Stimulated activated effector memory CD8-positive, alpha-beta T cell treated with anti-CD3 and anti-CD28 coated beads, Interleukin-12 subunit alpha, Interleukin-12 subunit beta, amount 100 ng/mL, for 72 hours (primary cell): Measurements from ENCODE around the gene RPH3AL.
"Not testable (repeated sequence)": the region's sequence is repeated elsewhere in the genome, so short reads cannot be mapped to it uniquely, and the experiment has no call there.

Source experiments
- ATAC-seq: fragments of 150-1000 bp; cut with Tn5 transposase; 2 replicates; pipeline ENCODE4 v1.10.0; 2021
- DNase-seq, 2 donors: peaks; one replicate each; pipeline ENCODE4 v3.0.0; 2021 to 2022; ENCODE audit warnings: low spot score in 2 of 2
- H3K27ac Mint-ChIP-seq: one replicate; pipeline ENCODE4 v1.8.0; 2022; ENCODE audit warnings: mild to moderate bottlenecking, mixed read lengths
- H3K36me3 Mint-ChIP-seq: one replicate; pipeline ENCODE4 v1.8.0; 2022; ENCODE audit warnings: mild to moderate bottlenecking, mixed read lengths
- H3K4me1 Mint-ChIP-seq: one replicate; pipeline ENCODE4 v1.8.0; 2022; ENCODE audit warnings: mixed read lengths
- H3K4me3 Mint-ChIP-seq: one replicate; pipeline ENCODE4 v1.8.0; 2022; ENCODE audit warnings: mild to moderate bottlenecking, mixed read lengths
- H3K9me3 Mint-ChIP-seq: one replicate; pipeline ENCODE4 v1.8.0; 2022; ENCODE audit warnings: mixed read lengths

Gene RPH3AL

GRCh38 chr17:227078-227945 lies 125.3 kb downstream of the RPH3AL start:
- no peak for DNase-seq
- H3K36me3 Mint-ChIP-seq: no peaks in the 10 kb centered on the region
- H3K4me3 Mint-ChIP-seq: no peak overlapping the region
- no peak for ATAC-seq
- no peaks in the 10 kb centered on the region for H3K4me1 Mint-ChIP-seq
- no peak overlapping the region for H3K27ac Mint-ChIP-seq
- no peaks in the 10 kb centered on the region for H3K9me3 Mint-ChIP-seq

GRCh38 chr17:226108-227077 lies 126.2 kb downstream of the RPH3AL start:
- no peak for DNase-seq
- Mint-ChIP-seq H3K9me3 (no peaks in the 10 kb centered on the region), H3K36me3 (no peaks in the 10 kb centered on the region), H3K27ac (no peak overlapping the region), H3K4me1 (no peaks in the 10 kb centered on the region), H3K4me3 (no peak overlapping the region)
- no peak for ATAC-seq

- Mint-ChIP-seq H3K9me3 (no peaks in the 10 kb centered on the region), H3K4me3 (no peak overlapping the region), H3K4me1 (no peaks in the 10 kb centered on the region), H3K36me3 (no peaks in the 10 kb centered on the region), H3K27ac (no peak overlapping the region)
- DNase-seq (no peak), ATAC-seq (no peak)
Measured at GRCh38 chr17:225551-225950, 127.1 kb downstream of the RPH3AL start.

GRCh38 chr17:224576-224975 lies 128.0 kb downstream of the RPH3AL start:
- not testable (repeated sequence) for H3K4me3 Mint-ChIP-seq, H3K27ac Mint-ChIP-seq, H3K4me1 Mint-ChIP-seq, H3K36me3 Mint-ChIP-seq, ATAC-seq, DNase-seq, H3K9me3 Mint-ChIP-seq

- Mint-ChIP-seq H3K9me3 (no peaks in the 10 kb centered on the region), H3K27ac (no peak overlapping the region), H3K4me1 (no peaks in the 10 kb centered on the region), H3K36me3 (no peaks in the 10 kb centered on the region), H3K4me3 (no peak overlapping the region)
- DNase-seq (no peak), ATAC-seq (no peak)
Measured at GRCh38 chr17:223723-224471, 128.7 kb downstream of the RPH3AL start.

GRCh38 chr17:222172-222571 lies 130.4 kb downstream of the RPH3AL start:
- no peaks in the 10 kb centered on the region for H3K9me3 Mint-ChIP-seq
- no peak overlapping the region for H3K27ac Mint-ChIP-seq

GRCh38 chr17:219696-220095 lies 132.9 kb downstream of the RPH3AL start:
- DNase-seq (no peak), ATAC-seq (no peak)
- no peaks in the 10 kb centered on the region for H3K36me3 Mint-ChIP-seq
- no peak overlapping the region for H3K27ac Mint-ChIP-seq
- no peak overlapping the region for H3K4me3 Mint-ChIP-seq
- H3K4me1 Mint-ChIP-seq: no peaks in the 10 kb centered on the region
- no peaks in the 10 kb centered on the region for H3K9me3 Mint-ChIP-seq

More at GRCh38 chr17:222172-222571, 130.4 kb downstream of the RPH3AL start:
- ATAC-seq (no peak), DNase-seq (no peak)
- Mint-ChIP-seq H3K4me3 (no peak overlapping the region), H3K36me3 (no peaks in the 10 kb centered on the region), H3K4me1 (no peaks in the 10 kb centered on the region)

- ATAC-seq (no peak), DNase-seq (no peak)
- H3K4me3 Mint-ChIP-seq: no peak overlapping the region
- no peak overlapping the region for H3K27ac Mint-ChIP-seq
- H3K36me3 Mint-ChIP-seq: no peaks in the 10 kb centered on the region
- no peaks in the 10 kb centered on the region for H3K4me1 Mint-ChIP-seq
- no peaks in the 10 kb centered on the region for H3K9me3 Mint-ChIP-seq
Measured at GRCh38 chr17:218432-219110, 134.0 kb downstream of the RPH3AL start.

- Mint-ChIP-seq H3K27ac (no peak overlapping the region), H3K4me3 (no peak overlapping the region)
- DNase-seq: no peak
Measured at GRCh38 chr17:216625-217024, 136.0 kb downstream of the RPH3AL start.

GRCh38 chr17:215563-216478 lies 136.8 kb downstream of the RPH3AL start:
- H3K4me3 Mint-ChIP-seq, H3K36me3 Mint-ChIP-seq, H3K4me1 Mint-ChIP-seq, ATAC-seq, DNase-seq, H3K9me3 Mint-ChIP-seq, H3K27ac Mint-ChIP-seq: not testable (repeated sequence)

More at GRCh38 chr17:216625-217024, 136.0 kb downstream of the RPH3AL start:
- Mint-ChIP-seq H3K4me1 (no peaks in the 10 kb centered on the region), H3K36me3 (no peaks in the 10 kb centered on the region), H3K9me3 (no peaks in the 10 kb centered on the region)
- no peak for ATAC-seq

- no peaks in the 10 kb centered on the region for H3K36me3 Mint-ChIP-seq
- no peak for DNase-seq
- no peak overlapping the region for H3K4me3 Mint-ChIP-seq
- no peaks in the 10 kb centered on the region for H3K4me1 Mint-ChIP-seq
- no peaks in the 10 kb centered on the region for H3K9me3 Mint-ChIP-seq
- ATAC-seq: no peak
- H3K27ac Mint-ChIP-seq: no peak overlapping the region
Measured at GRCh38 chr17:214881-215331, 137.7 kb downstream of the RPH3AL start.

GRCh38 chr17:213286-214105 lies 139.1 kb downstream of the RPH3AL start:
- Mint-ChIP-seq H3K4me3 (no peak overlapping the region), H3K4me1 (no peaks in the 10 kb centered on the region), H3K9me3 (peaks cover 3% of the 10 kb centered on the region), H3K36me3 (no peaks in the 10 kb centered on the region), H3K27ac (no peak overlapping the region)
- no peak for ATAC-seq
- DNase-seq: no peak

GRCh38 chr17:210402-210801 lies 142.2 kb downstream of the RPH3AL start:
- H3K4me1 Mint-ChIP-seq: no peaks in the 10 kb centered on the region
- ATAC-seq (no peak), DNase-seq (no peak)
- no peak overlapping the region for H3K4me3 Mint-ChIP-seq
- no peaks in the 10 kb centered on the region for H3K36me3 Mint-ChIP-seq
- H3K9me3 Mint-ChIP-seq: peaks cover 3% of the 10 kb centered on the region
- H3K27ac Mint-ChIP-seq: no peak overlapping the region
